HG02870 (cell line): ENCODE data around the gene PPFIA3.
"Not testable (repeated sequence)": the region's sequence is repeated elsewhere in the genome, so short reads cannot be mapped to it uniquely, and the experiment has no call there.

ENCODE experiments used
- ATAC-seq: cut with Tn5 transposase; IDR thresholded peaks from one replicate; pipeline ENCODE4 v1.9.1; 2021; ENCODE audit warnings: mild to moderate bottlenecking, moderate library complexity; ENCODE audit not compliant: unreplicated experiment

The PPFIA3 gene

GRCh38 chr19:49123285-49123684 is 3.9 kb downstream of the PPFIA3 start:
- ATAC-seq, result not testable (repeated sequence)

GRCh38 chr19:49125025-49125731 is 5.8 kb downstream of the PPFIA3 start:
- ATAC-seq, result no peak

GRCh38 chr19:49126575-49126974 is 7.2 kb downstream of the PPFIA3 start:
- no peak for ATAC-seq

- not testable (repeated sequence) for ATAC-seq
Measured at GRCh38 chr19:49127225-49127624, 7.9 kb downstream of the PPFIA3 start.

- peak; percentile 89 for ATAC-seq
Measured at GRCh38 chr19:49127674-49128544, 8.6 kb downstream of the PPFIA3 start.

- ATAC-seq, result no peak
Measured at GRCh38 chr19:49128545-49129237, 9.3 kb downstream of the PPFIA3 start.

- ATAC-seq, result no peak
Measured at GRCh38 chr19:49129238-49129583, 9.9 kb downstream of the PPFIA3 start.

- no peak for ATAC-seq
Measured at GRCh38 chr19:49130325-49130724, 11.0 kb downstream of the PPFIA3 start.

- ATAC-seq, result no peak
Measured at GRCh38 chr19:49132974-49133609, 13.7 kb downstream of the PPFIA3 start.

- ATAC-seq, result no peak
Measured at GRCh38 chr19:49133621-49134454, 14.5 kb downstream of the PPFIA3 start.

GRCh38 chr19:49135686-49136085 is 16.3 kb downstream of the PPFIA3 start:
- ATAC-seq, result no peak

GRCh38 chr19:49136771-49137171 is 17.4 kb downstream of the PPFIA3 start:
- no peak for ATAC-seq

- ATAC-seq, result no peak
Measured at GRCh38 chr19:49140951-49141350, 21.6 kb downstream of the PPFIA3 start.

- ATAC-seq, result no peak
Measured at GRCh38 chr19:49141352-49141751, 22.0 kb downstream of the PPFIA3 start.

GRCh38 chr19:49142866-49143335 is 23.6 kb downstream of the PPFIA3 start:
- ATAC-seq, result no peak

- ATAC-seq, result no peak
Measured at GRCh38 chr19:49145573-49146407, 26.4 kb downstream of the PPFIA3 start.

- not testable (repeated sequence) for ATAC-seq
Measured at GRCh38 chr19:49146408-49146770, 27.0 kb downstream of the PPFIA3 start.

GRCh38 chr19:49148044-49148682 is 28.8 kb downstream of the PPFIA3 start:
- no peak for ATAC-seq
